Measurements from ENCODE around the gene PDGFC. TPM values are rescaled to one million over a fixed set of nuclear protein-coding genes. Genes with fewer than 3 reads are reported as not detected.

PDGFC gene
- total and polyA plus RNA-seq, 4 experiments from 2014 or later, result 0.29 TPM; not detected in 3

- H3K9me3 ChIP-seq (ENCODE audit: control insufficient read depth in 1 of 2, low read length in 2 of 2), result no peaks in the 10 kb centered on the region
- Mint-ChIP-seq H3K4me3 (no peak overlapping the region), H3K27ac (no peak overlapping the region), H3K9me3 (peaks cover 0 to 2% (median 0%) of the 10 kb centered on the region in 8 donors), H3K27me3 (no peaks in the 10 kb centered on the region), H3K4me1 (no peaks in the 10 kb centered on the region), H3K36me3 (no peaks in the 10 kb centered on the region)
- H3K27me3 ChIP-seq (ENCODE audit: insufficient read depth, low read length), result no peaks in the 10 kb centered on the region
- ChIA-PET CTCF (ENCODE audit: partially characterized antibody) (no interaction called here), POLR2A (ENCODE audit: partially characterized antibody) (no interaction called here)
- no peak for DNase-seq
- no peak overlapping the region for H3K27ac ChIP-seq (ENCODE audit: low read depth, low read length)
- H3K36me3 ChIP-seq (ENCODE audit: insufficient read depth, low read length), result no peaks in the 10 kb centered on the region
- no peak overlapping the region for H3K4me3 ChIP-seq (ENCODE audit: low read length in 2 of 2)
- no peaks in the 10 kb centered on the region for H3K4me1 ChIP-seq (ENCODE audit: insufficient read depth, low read length)
- intact Hi-C loops (cut with micrococcal nuclease), result no loop called here
Measured at GRCh38 chr4:156764145-156764544, 207.5 kb downstream of the PDGFC start.

GRCh38 chr4:156763511-156763910, 208.1 kb downstream of the PDGFC start:
- ChIA-PET CTCF (ENCODE audit: partially characterized antibody) (no interaction called here), POLR2A (ENCODE audit: partially characterized antibody) (no interaction called here)
- Mint-ChIP-seq H3K27ac (no peak overlapping the region), H3K4me1 (no peaks in the 10 kb centered on the region), H3K36me3 (no peaks in the 10 kb centered on the region), H3K27me3 (no peaks in the 10 kb centered on the region), H3K4me3 (no peak overlapping the region), H3K9me3 (peaks cover 0 to 5% (median under 1%) of the 10 kb centered on the region in 8 donors)
- Histone ChIP-seq H3K4me1 (ENCODE audit: insufficient read depth, low read length) (no peaks in the 10 kb centered on the region), H3K4me3 (ENCODE audit: low read length in 2 of 2) (no peak overlapping the region), H3K27me3 (ENCODE audit: insufficient read depth, low read length) (no peaks in the 10 kb centered on the region), H3K9me3 (ENCODE audit: control insufficient read depth in 1 of 2, low read length in 2 of 2) (no peaks in the 10 kb centered on the region), H3K27ac (ENCODE audit: low read depth, low read length) (no peak overlapping the region), H3K36me3 (ENCODE audit: insufficient read depth, low read length) (no peaks in the 10 kb centered on the region)
- no peak for DNase-seq
- intact Hi-C loops (cut with micrococcal nuclease), result no loop called here

- Histone ChIP-seq H3K4me3 (ENCODE audit: low read length in 2 of 2) (no peak overlapping the region), H3K4me1 (ENCODE audit: insufficient read depth, low read length) (no peaks in the 10 kb centered on the region), H3K9me3 (ENCODE audit: control insufficient read depth in 1 of 2, low read length in 2 of 2) (no peaks in the 10 kb centered on the region), H3K36me3 (ENCODE audit: insufficient read depth, low read length) (no peaks in the 10 kb centered on the region), H3K27ac (ENCODE audit: low read depth, low read length) (no peak overlapping the region), H3K27me3 (ENCODE audit: insufficient read depth, low read length) (no peaks in the 10 kb centered on the region)
- ChIA-PET CTCF (ENCODE audit: partially characterized antibody) (no interaction called here), POLR2A (ENCODE audit: partially characterized antibody) (no interaction called here)
- H3K27me3 Mint-ChIP-seq, result no peaks in the 10 kb centered on the region
- no peaks in the 10 kb centered on the region for H3K36me3 Mint-ChIP-seq
- H3K9me3 Mint-ChIP-seq, result peaks cover 0 to 9% (median 5%) of the 10 kb centered on the region in 8 donors
- DNase-seq, result no peak
- intact Hi-C loops (cut with micrococcal nuclease), result no loop called here
- no peak overlapping the region for H3K27ac Mint-ChIP-seq
- H3K4me3 Mint-ChIP-seq, result no peak overlapping the region
- H3K4me1 Mint-ChIP-seq, result no peaks in the 10 kb centered on the region
Measured at GRCh38 chr4:156762851-156763250, 208.7 kb downstream of the PDGFC start.

GRCh38 chr4:156756118-156756517, 215.5 kb downstream of the PDGFC start:
- Mint-ChIP-seq H3K27ac (no peak overlapping the region), H3K4me1 (no peaks in the 10 kb centered on the region), H3K27me3 (no peaks in the 10 kb centered on the region), H3K36me3 (no peaks in the 10 kb centered on the region), H3K9me3 (peaks cover 0 to 13% (median 7%) of the 10 kb centered on the region in 8 donors), H3K4me3 (no peak overlapping the region)
- no peaks in the 10 kb centered on the region for H3K9me3 ChIP-seq (ENCODE audit: control insufficient read depth in 1 of 2, low read length in 2 of 2)
- no peaks in the 10 kb centered on the region for H3K27me3 ChIP-seq (ENCODE audit: insufficient read depth, low read length)
- POLR2A ChIA-PET (ENCODE audit: partially characterized antibody), result no interaction called here
- H3K27ac ChIP-seq (ENCODE audit: low read depth, low read length), result no peak overlapping the region
- no peaks in the 10 kb centered on the region for H3K4me1 ChIP-seq (ENCODE audit: insufficient read depth, low read length)
- CTCF ChIA-PET (ENCODE audit: partially characterized antibody), result no interaction called here
- no peaks in the 10 kb centered on the region for H3K36me3 ChIP-seq (ENCODE audit: insufficient read depth, low read length)
- intact Hi-C loops (cut with micrococcal nuclease), result no loop called here
- no peak for DNase-seq
- H3K4me3 ChIP-seq (ENCODE audit: low read length in 2 of 2), result no peak overlapping the region

- no peaks in the 10 kb centered on the region for H3K9me3 ChIP-seq (ENCODE audit: control insufficient read depth in 1 of 2, low read length in 2 of 2)
- no peak overlapping the region for H3K27ac ChIP-seq (ENCODE audit: low read depth, low read length)
- POLR2A ChIA-PET (ENCODE audit: partially characterized antibody), result no interaction called here
- no peaks in the 10 kb centered on the region for H3K36me3 ChIP-seq (ENCODE audit: insufficient read depth, low read length)
- no peaks in the 10 kb centered on the region for H3K4me1 ChIP-seq (ENCODE audit: insufficient read depth, low read length)
- no peaks in the 10 kb centered on the region for H3K27me3 Mint-ChIP-seq
- intact Hi-C loops (cut with micrococcal nuclease), result no loop called here
- H3K27ac Mint-ChIP-seq, result no peak overlapping the region
- no peaks in the 10 kb centered on the region for H3K4me1 Mint-ChIP-seq
- DNase-seq, result no peak
- H3K36me3 Mint-ChIP-seq, result no peaks in the 10 kb centered on the region
- H3K4me3 ChIP-seq (ENCODE audit: low read length in 2 of 2), result no peak overlapping the region
- CTCF ChIA-PET (ENCODE audit: partially characterized antibody), result no interaction called here
- no peak overlapping the region for H3K4me3 Mint-ChIP-seq
- H3K9me3 Mint-ChIP-seq, result peaks cover 0 to 19% (median 7%) of the 10 kb centered on the region in 8 donors
- no peaks in the 10 kb centered on the region for H3K27me3 ChIP-seq (ENCODE audit: insufficient read depth, low read length)
Measured at GRCh38 chr4:156754832-156755570, 216.6 kb downstream of the PDGFC start.

- no peaks in the 10 kb centered on the region for H3K4me1 Mint-ChIP-seq
- intact Hi-C loops (cut with micrococcal nuclease), result no loop called here
- no peaks in the 10 kb centered on the region for H3K36me3 Mint-ChIP-seq
- no peaks in the 10 kb centered on the region for H3K27me3 Mint-ChIP-seq
- Histone ChIP-seq H3K27me3 (ENCODE audit: insufficient read depth, low read length) (no peaks in the 10 kb centered on the region), H3K4me3 (ENCODE audit: low read length in 2 of 2) (no peak overlapping the region), H3K9me3 (ENCODE audit: control insufficient read depth in 1 of 2, low read length in 2 of 2) (no peaks in the 10 kb centered on the region), H3K36me3 (ENCODE audit: insufficient read depth, low read length) (no peaks in the 10 kb centered on the region), H3K27ac (ENCODE audit: low read depth, low read length) (no peak overlapping the region), H3K4me1 (ENCODE audit: insufficient read depth, low read length) (no peaks in the 10 kb centered on the region)
- POLR2A ChIA-PET (ENCODE audit: partially characterized antibody), result no interaction called here
- no peak overlapping the region for H3K4me3 Mint-ChIP-seq
- no peak overlapping the region for H3K27ac Mint-ChIP-seq
- H3K9me3 Mint-ChIP-seq, result peaks cover 0 to 18% (median 4%) of the 10 kb centered on the region in 8 donors
- CTCF ChIA-PET (ENCODE audit: partially characterized antibody), result no interaction called here
- DNase-seq, result no peak
Measured at GRCh38 chr4:156751486-156751885, 220.1 kb downstream of the PDGFC start.

- POLR2A ChIA-PET (ENCODE audit: partially characterized antibody), result no interaction called here
- no peaks in the 10 kb centered on the region for H3K9me3 ChIP-seq (ENCODE audit: control insufficient read depth in 1 of 2, low read length in 2 of 2)
- no peak overlapping the region for H3K27ac ChIP-seq (ENCODE audit: low read depth, low read length)
- H3K27me3 ChIP-seq (ENCODE audit: insufficient read depth, low read length), result no peaks in the 10 kb centered on the region
- H3K9me3 Mint-ChIP-seq, result peaks cover 0 to 18% (median 2%) of the 10 kb centered on the region in 8 donors
- no peaks in the 10 kb centered on the region for H3K27me3 Mint-ChIP-seq
- H3K36me3 ChIP-seq (ENCODE audit: insufficient read depth, low read length), result no peaks in the 10 kb centered on the region
- no peak for DNase-seq
- H3K36me3 Mint-ChIP-seq, result no peaks in the 10 kb centered on the region
- H3K4me1 ChIP-seq (ENCODE audit: insufficient read depth, low read length), result no peaks in the 10 kb centered on the region
- intact Hi-C loops (cut with micrococcal nuclease), result no loop called here
- CTCF ChIA-PET (ENCODE audit: partially characterized antibody), result no interaction called here
- no peak overlapping the region for H3K4me3 ChIP-seq (ENCODE audit: low read length in 2 of 2)
- no peak overlapping the region for H3K4me3 Mint-ChIP-seq
- no peaks in the 10 kb centered on the region for H3K4me1 Mint-ChIP-seq
- H3K27ac Mint-ChIP-seq, result no peak overlapping the region
Measured at GRCh38 chr4:156749426-156750403, 221.9 kb downstream of the PDGFC start.
